ENCODE data around the gene SSC5D. TPM values are rescaled to one million over a fixed set of nuclear protein-coding genes. Genes with fewer than 3 reads are reported as not detected.

The SSC5D gene
- 0.12 TPM for total RNA-seq (2013)
- under 1 TPM in 1 of 3 donors, not detected in 2; 0.08 TPM for polyA plus RNA-seq
- polyA minus RNA-seq: 0.14 TPM in 1 of 2 replicates, not detected in the other
- 0 to 1.2 (median 0.26) reads per million in 11 experiments for total RNA-seq

DNA sequence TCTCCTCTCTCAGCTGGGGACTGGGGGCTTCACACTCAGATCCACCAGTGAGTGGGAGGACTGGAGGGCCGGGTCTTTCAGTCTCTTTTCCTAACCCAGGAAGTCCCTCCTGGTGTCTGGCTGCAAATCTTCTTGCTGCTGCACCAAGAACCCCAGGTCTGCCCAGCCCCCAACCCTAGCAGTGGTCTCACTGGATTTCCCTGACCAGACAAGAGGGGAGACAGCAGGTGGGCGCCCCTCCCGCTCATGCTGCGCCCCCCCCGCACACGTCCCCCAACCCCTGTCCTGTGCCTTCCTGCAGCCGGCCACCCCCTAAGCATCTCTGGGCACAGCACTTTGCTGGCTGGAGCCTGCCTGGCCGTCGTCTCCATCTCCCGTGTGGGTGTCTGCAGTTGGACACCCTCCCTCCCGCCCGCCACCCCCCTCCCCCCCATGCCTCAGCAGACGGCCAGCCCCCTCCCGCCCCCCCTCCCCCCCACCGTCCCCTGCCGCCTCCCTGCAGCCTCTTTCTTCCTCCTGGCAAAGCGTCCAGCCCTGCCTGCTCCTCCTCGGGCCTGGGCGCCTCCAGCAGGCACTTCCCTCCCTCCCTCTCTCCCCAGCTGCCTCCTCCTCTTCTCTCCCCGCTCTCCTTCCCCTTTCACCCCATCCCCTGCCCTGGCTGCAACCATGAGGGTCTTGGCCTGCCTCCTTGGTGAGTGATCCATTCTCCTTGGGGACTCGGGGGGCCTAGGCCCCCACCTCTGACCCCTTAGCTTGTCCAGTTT lies at the start of gene SSC5D:
TSS of gene SSC5D (plus strand) at position 513 of the 764 bp plus-strand sequence. CDS start at position 667, 154 bp downstream.
- no peak within 1 kb of the TSS for H3K27ac ChIP-seq (ENCODE audit: low read depth in 1 of 2, low read length in 2 of 2)
- peaks cover 16% of the 10 kb centered on the region for H4K20me1 ChIP-seq (ENCODE audit: insufficient read depth, low read length)
- Mint-ChIP-seq H3K4me1 (peaks cover 14% of the 10 kb centered on the region), H3K4me3 (peak within 1 kb of the TSS in 1 of 2 donors; percentile 20), H3K36me3 (peaks cover 5% of the 10 kb centered on the region in 2 donors), H3K27ac (peak within 1 kb of the TSS in 4 of 7 donors; percentile 21 to 55 (median 46)), H3K27me3 (ENCODE audit: low read depth in 3 of 3) (peaks cover 17 to 48% (median 19%) of the 10 kb centered on the region in 3 donors), H3K9me3 (no peaks in the 10 kb centered on the region)
- TF ChIP-seq, protein P1, sequence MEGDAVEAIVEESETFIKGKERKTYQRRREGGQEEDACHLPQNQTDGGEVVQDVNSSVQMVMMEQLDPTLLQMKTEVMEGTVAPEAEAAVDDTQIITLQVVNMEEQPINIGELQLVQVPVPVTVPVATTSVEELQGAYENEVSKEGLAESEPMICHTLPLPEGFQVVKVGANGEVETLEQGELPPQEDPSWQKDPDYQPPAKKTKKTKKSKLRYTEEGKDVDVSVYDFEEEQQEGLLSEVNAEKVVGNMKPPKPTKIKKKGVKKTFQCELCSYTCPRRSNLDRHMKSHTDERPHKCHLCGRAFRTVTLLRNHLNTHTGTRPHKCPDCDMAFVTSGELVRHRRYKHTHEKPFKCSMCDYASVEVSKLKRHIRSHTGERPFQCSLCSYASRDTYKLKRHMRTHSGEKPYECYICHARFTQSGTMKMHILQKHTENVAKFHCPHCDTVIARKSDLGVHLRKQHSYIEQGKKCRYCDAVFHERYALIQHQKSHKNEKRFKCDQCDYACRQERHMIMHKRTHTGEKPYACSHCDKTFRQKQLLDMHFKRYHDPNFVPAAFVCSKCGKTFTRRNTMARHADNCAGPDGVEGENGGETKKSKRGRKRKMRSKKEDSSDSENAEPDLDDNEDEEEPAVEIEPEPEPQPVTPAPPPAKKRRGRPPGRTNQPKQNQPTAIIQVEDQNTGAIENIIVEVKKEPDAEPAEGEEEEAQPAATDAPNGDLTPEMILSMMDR (IDR thresholded peaks at IDR 0.05): no peak
- no peaks in the 10 kb centered on the region for H3K79me2 ChIP-seq (ENCODE audit: insufficient read depth, low read length)
- peaks cover 0 to 5% of the 10 kb centered on the region in 2 donors for H3K27me3 ChIP-seq (ENCODE audit: control insufficient read depth in 2 of 2, insufficient read depth in 2 of 2, low read length in 2 of 2)
- H3K4me2 ChIP-seq (replicated peaks; ENCODE audit: extremely low read depth, low read length, poor library complexity, severe bottlenecking): no peak within 1 kb of the TSS
- H3K9ac ChIP-seq (ENCODE audit: insufficient read depth, low read length, poor library complexity, severe bottlenecking): no peak within 1 kb of the TSS
- H3K4me3 ChIP-seq (replicated peaks in 1 of 3; ENCODE audit: low read depth in 2 of 3, low read length in 3 of 3): no peak within 1 kb of the TSS
- H3K9me3 ChIP-seq (replicated peaks in 1 of 2; ENCODE audit: control insufficient read depth in 1 of 2, insufficient read depth in 1 of 2, low read length in 2 of 2): no peaks in the 10 kb centered on the region
- DNase-seq: no peak
- H3K36me3 ChIP-seq (replicated peaks in 1 of 2; ENCODE audit: control insufficient read depth in 1 of 2, insufficient read depth in 2 of 2, low read length in 2 of 2): peaks cover 6 to 9% of the 10 kb centered on the region in 2 donors
- 34% methylated on average over 10 of the region's 21 CpGs for WGBS (ENCODE audit: insufficient coverage)
- no peak within 1 kb of the TSS for H2AFZ ChIP-seq (ENCODE audit: insufficient read depth, low read depth, low read length, poor library complexity, severe bottlenecking)
- H3K4me1 ChIP-seq (ENCODE audit: control insufficient read depth in 1 of 2, insufficient read depth in 2 of 2, low read length in 2 of 2): peaks cover 12 to 17% of the 10 kb centered on the region in 2 donors
- intact Hi-C loops (cut with micrococcal nuclease): no loop called here

DNA sequence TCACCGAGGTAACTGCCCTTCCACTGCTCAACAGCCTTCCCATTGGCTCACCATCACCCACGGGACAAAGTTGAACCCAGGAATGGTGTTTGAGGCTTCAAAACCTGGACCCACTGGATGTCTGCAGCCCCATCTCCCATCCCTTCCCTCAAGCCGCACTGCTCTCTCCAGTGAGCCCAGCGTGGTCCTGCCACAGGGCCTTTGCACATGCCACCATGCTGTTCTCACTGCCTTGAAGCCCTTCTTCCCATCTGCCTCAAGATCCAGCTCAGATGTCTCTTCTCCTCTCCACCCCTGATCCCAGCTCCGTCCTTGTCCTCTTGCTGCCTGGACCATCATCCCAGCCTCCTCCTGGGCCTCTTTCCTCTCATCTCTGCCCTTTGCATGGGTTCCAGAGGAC lies 49.2 kb upstream of the SSC5D start:
- Histone ChIP-seq H3K9me3 (replicated peaks in 1 of 2; ENCODE audit: control insufficient read depth in 1 of 2, insufficient read depth in 1 of 2, low read length in 2 of 2) (peaks cover 0 to 15% of the 10 kb centered on the region in 2 donors), H3K27me3 (ENCODE audit: control insufficient read depth in 2 of 2, insufficient read depth in 2 of 2, low read length in 2 of 2) (peaks cover 23 to 56% of the 10 kb centered on the region in 2 donors), H3K4me2 (replicated peaks; ENCODE audit: extremely low read depth, low read length, poor library complexity, severe bottlenecking) (no peak overlapping the region), H3K79me2 (ENCODE audit: insufficient read depth, low read length) (no peaks in the 10 kb centered on the region), H3K9ac (ENCODE audit: insufficient read depth, low read length, poor library complexity, severe bottlenecking) (no peak overlapping the region), H3K27ac (ENCODE audit: low read depth in 1 of 2, low read length in 2 of 2) (no peak overlapping the region), H3K36me3 (replicated peaks in 1 of 2; ENCODE audit: control insufficient read depth in 1 of 2, insufficient read depth in 2 of 2, low read length in 2 of 2) (no peaks in the 10 kb centered on the region), H3K4me3 (replicated peaks in 1 of 3; ENCODE audit: low read depth in 2 of 3, low read length in 3 of 3) (no peak overlapping the region), H4K20me1 (ENCODE audit: insufficient read depth, low read length) (no peaks in the 10 kb centered on the region), H3K4me1 (ENCODE audit: control insufficient read depth in 1 of 2, insufficient read depth in 2 of 2, low read length in 2 of 2) (peaks cover 21 to 24% of the 10 kb centered on the region in 2 donors), H2AFZ (ENCODE audit: insufficient read depth, low read depth, low read length, poor library complexity, severe bottlenecking) (no peak overlapping the region)
- Mint-ChIP-seq H3K36me3 (peaks cover 5 to 12% of the 10 kb centered on the region in 2 donors), H3K4me3 (peak overlapping the region in 1 of 2 donors; percentile 76), H3K27me3 (ENCODE audit: low read depth in 3 of 3) (peaks cover 45 to 62% (median 48%) of the 10 kb centered on the region in 3 donors), H3K27ac (peak overlapping the region in 1 of 7 donors; percentile 87), H3K4me1 (peaks cover 21% of the 10 kb centered on the region), H3K9me3 (peaks cover 0 to 32% (median 13%) of the 10 kb centered on the region in 7 donors)
- intact Hi-C loops (cut with micrococcal nuclease): no loop called here
- 83% methylated on average over 5 of the region's 5 CpGs for WGBS (ENCODE audit: insufficient coverage)
- TF ChIP-seq, protein P1 (IDR thresholded peaks at IDR 0.05): no peak
- DNase-seq: no peak
